Measurements from ENCODE around the gene FCN2.

Gene FCN2

DNA sequence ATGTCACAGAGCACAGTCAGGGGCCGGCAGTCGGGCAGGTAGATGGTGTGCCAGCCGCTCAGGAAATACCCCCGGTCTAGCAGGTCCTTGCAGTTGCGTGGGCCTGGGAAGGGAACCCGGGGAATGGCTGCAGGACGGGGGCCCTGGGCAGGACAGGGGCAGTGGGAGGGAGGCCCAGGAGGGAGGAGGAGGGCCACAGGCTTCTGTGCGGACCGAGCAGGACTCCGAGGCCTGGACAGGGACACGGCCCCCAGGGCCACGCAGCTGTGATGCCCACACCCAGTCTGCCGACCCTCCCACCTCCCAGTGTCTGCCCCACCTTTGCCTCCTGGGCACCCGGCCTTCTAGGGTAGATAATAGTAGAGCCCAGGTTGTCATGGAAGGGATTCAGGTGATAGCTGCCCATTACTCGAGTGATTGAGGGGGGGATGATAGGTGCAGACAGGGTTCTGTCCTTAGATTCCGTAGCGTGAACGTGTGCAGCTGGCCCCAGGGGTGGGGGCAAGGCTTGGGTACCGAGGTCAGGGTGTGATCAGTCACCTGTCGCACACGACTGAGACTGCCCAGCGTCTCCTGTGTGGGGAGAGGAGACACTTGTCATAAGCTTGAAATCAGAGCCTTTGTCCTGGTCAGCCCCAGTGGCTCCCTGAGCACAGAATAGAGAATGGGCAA, 32.6 kb downstream of the FCN2 start:
- no peak for DNase-seq

DNA sequence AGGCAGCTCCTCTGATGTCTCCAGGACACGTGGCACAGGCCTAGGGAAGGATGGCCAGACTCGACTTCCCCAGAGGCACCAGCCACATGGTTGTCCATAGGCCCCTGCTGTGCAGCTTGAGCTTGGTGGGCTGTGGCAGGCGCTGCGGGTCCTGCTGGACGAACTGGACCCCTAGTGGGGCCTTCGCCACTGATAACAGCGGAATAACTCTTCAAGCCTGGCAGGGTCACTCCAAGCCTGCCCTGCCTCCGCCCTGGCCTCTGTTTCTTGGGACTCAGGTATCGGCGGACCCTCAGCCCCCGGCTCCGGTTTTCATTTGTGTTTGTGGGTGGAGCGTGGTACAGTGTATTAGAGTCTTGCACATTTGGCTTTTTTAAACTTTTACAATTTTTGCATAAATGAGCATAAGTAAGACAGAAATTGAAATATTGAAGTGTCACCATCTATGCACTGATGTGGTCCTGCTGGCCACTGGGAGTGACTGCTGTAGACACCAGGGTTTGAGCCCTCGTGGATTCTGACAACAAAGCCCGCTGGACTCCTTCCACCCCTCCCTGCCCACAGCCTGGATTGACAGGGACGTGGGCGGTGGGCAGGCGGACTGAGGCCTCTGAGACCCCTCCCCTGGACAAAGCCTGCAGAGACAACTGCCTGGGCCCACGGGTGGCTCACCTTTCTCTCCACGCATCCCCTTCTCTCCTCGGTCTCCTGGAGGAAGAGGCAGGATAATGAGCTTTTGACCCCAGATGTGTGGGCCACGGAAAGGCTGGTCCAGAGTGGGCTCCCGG, 33.3 kb downstream of the FCN2 start:
- DNase-seq: no peak

DNA sequence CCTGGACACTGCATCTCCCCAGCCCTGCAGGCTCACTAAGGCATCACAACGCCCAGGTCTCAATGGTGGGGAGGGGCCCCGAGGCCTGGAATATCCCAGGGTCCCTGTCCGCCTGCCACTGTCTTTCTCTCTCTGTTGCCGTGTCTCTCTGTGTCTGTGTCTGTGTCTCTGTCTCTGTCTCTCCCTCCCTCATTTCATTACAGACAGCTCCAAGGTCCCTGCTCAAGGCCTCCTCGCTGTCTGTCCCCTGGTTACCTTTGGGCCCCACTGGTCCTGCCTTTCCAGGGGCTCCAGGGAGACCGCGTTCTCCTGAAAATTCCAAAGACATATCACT, 33.9 kb downstream of the FCN2 start:
- no peak for DNase-seq

- no peak for DNase-seq
These were observed 34.7 kb downstream of the FCN2 start for GRCh38 chr9:134915046-134915985.

DNA sequence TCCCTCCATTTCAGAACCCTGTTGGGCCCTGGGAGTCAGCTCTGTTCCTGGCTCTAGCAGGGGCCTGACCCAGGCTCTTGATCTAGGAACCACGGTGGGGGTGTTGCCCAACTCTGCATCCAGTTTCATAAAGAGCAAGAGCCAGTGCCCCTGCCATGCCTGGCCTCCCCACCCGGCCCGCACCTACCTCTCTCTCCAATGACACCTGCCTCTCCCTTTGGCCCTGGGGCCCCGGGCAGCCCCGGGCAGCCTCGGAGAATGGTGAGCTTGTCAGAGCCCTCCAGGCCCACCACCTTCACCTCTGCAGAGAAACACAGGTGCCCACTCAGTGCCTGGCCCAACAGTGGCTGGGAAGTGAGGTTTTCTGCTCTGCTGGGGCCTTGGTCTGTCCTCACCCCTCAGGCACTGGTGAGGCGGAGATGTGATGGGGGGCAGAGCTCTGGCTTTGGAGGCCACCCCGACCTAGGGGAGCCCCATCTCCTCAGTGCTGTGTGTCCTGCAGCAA, 35.6 kb downstream of the FCN2 start:
- DNase-seq: no peak

GRCh38 chr9:134917431-134918373, 37.1 kb downstream of the FCN2 start, which contains the start of gene FCN1:
Gene FCN1, minus strand, starts transcription at chr9:134917912. Its CDS starts 41 bp downstream, at chr9:134917871.
- DNase-seq: no peak

DNA sequence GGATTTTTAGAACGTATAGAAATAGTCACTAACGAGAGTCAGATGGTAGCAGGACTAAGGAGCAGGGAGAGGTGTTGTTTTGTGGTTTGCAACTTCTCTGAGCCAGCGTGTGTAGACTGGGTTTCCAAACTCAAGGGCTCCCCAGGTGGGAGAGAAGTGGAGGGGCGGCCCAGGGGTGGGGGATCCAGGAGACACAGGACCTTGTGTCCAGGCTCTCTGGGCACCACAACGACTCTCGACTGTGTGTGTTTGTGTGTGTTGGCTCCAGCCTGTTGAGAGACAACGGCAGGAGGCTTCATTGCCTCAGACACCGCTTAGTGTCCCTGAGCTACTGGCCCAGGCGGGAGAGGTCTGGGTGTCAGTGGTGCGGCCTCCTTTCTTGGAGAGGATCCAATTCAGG, 38.0 kb downstream of the FCN2 start:
- no peak for DNase-seq

DNA sequence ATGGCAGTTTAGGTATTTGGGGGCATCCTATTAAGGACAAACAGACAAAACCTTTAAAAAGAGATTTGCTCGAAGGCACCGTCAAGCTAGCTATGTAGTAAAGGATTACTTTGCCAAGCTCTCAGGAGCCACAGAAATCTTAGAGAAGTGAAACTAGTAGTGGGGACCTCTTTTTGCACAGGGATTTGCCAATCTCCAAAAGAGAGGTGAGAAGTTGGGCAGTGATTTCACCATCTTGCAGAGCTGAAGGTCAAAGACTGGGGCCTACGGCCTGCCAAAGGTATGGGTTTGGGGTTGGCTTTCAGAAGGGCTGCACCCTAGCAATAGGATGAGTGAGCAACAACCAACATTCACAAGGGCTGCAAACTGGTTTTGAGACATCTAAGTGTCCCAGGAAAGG, 38.7 kb downstream of the FCN2 start:
- no peak for DNase-seq

- DNase-seq: no peak
These were observed 41.7 kb downstream of the FCN2 start for GRCh38 chr9:134922066-134922931.

- no peak for DNase-seq
These were observed 42.3 kb downstream of the FCN2 start for GRCh38 chr9:134922932-134923240.

- DNase-seq: no peak
These were observed 42.9 kb downstream of the FCN2 start for GRCh38 chr9:134923466-134923865.

- DNase-seq: no peak
These were observed 44.5 kb downstream of the FCN2 start for GRCh38 chr9:134925011-134925511.

DNA sequence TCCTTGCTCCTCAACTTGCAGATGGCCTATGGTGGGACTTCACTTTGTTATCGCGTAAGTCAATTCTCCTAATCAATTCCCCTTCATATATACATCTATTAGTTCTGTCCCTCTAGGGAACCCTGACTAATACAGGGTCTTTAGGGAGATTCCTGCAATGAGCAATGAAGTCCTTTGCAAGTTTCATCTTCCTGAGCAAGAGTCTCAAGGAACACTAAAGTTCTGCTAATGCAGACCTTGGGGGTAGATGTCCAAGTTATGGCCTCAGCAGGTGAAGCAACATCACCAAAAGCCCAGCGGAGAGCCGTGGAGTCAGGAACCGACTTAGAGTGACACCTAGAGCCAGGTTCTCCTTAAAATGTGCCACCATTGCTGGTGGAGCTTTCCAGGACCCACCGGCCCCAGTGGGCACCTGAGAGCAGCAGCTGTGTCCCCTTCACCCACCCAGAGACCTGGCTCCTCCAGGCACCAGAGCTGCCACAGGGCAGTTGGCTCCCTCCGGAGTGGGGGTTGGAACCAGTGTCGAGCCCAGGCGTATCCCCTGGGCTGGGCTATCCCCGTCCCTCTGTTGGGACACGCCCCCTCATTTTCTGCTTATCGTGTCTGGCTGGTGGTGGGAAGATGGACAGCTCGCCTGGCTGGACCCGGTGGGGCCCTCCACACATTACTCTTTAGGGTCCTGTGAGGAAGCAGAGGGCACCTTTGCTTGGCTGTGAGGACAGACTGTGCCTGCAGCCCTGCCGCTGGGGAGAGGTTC, 48.0 kb downstream of the FCN2 start:
- DNase-seq: no peak

GRCh38 chr9:134929193-134930158, 48.9 kb downstream of the FCN2 start:
- no peak for DNase-seq

- no peak for DNase-seq
These were observed 49.8 kb downstream of the FCN2 start for GRCh38 chr9:134930398-134930797.

DNA sequence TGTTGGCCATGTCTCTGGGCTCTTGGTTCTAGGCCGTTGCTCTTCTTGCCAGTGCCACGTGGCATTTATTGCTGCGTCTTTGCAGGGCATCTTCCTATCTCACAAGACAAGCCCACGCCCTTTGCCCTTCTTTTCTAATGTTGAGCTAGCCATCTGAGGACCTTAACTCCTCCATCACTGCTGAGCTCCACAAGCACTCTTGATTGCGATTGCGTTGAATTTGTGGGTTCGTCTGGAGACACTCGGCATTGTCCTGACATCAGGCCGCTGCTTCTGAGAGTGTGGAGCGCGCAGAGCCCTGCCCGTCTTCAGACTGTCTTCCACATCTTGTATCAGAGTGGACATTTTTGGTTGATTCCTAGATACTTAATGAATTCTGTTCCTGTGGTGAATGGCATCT, 51.6 kb downstream of the FCN2 start:
- no peak for DNase-seq

DNA sequence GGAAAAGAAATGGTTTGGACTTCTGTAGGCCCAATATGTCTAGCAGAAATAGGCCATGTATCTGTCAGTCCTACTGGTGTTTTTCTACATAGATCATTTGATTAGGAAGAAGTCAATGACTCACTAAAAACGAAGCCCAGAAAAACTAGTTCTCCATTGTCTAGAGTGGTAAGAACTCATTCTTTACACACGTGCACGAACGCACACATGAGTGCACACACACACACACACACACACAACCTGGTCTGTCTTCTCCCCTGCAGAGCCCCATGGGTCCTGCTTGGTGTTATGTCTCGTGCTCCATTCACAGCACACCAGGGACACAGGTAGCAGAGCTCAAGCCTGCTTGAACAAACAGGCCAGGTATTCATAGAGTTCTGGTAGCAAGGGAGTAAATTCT, 52.0 kb downstream of the FCN2 start:
- no peak for DNase-seq

- no peak for DNase-seq
These were observed 52.6 kb downstream of the FCN2 start for GRCh38 chr9:134933076-134933659.
